Spleen (tissue), 7 donors: Measurements from ENCODE around the gene DISC1.

ENCODE experiments used
- POLR2A ChIP-seq, 3 donors: fragments of 450-650 bp; IDR thresholded peaks; one replicate each; pipeline ENCODE4 v1.5.1; 2017; ENCODE audit warnings: antibody characterized with exemption in 3 of 3, mild to moderate bottlenecking in 1 of 3
- TF ChIP-seq, protein P1 (sequence below), 11 experiments: fragments of 200-600 bp in 7 of 11; fragments of 450-650 bp in 4 of 11; sonication (generic) in 4 of 11; IDR thresholded peaks in 8 of 11; conservative IDR thresholded peaks in 3 of 11; 1 replicate in 7 of 11; 2 replicates in 4 of 11; pipeline versions ENCODE4 v1.4.0 to v1.8.0; 2016 to 2021; ENCODE audit warnings: antibody characterized with exemption in 11 of 11, inconsistent platforms in 4 of 11, mild to moderate bottlenecking in 1 of 11
- donor health status: DM: no; HTN: no; CAD: no; lungs with moderate emphysema.
- donor health status: DM: no; HTN: no; CAD: no.
- donor health status: DM: no; HTN: no; CAD: no.

- TF ChIP-seq, protein P1, sequence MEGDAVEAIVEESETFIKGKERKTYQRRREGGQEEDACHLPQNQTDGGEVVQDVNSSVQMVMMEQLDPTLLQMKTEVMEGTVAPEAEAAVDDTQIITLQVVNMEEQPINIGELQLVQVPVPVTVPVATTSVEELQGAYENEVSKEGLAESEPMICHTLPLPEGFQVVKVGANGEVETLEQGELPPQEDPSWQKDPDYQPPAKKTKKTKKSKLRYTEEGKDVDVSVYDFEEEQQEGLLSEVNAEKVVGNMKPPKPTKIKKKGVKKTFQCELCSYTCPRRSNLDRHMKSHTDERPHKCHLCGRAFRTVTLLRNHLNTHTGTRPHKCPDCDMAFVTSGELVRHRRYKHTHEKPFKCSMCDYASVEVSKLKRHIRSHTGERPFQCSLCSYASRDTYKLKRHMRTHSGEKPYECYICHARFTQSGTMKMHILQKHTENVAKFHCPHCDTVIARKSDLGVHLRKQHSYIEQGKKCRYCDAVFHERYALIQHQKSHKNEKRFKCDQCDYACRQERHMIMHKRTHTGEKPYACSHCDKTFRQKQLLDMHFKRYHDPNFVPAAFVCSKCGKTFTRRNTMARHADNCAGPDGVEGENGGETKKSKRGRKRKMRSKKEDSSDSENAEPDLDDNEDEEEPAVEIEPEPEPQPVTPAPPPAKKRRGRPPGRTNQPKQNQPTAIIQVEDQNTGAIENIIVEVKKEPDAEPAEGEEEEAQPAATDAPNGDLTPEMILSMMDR (IDR thresholded peaks at IDR 0.05 in 8 of 11, conservative IDR thresholded peaks at IDR 0.05 in 3 of 11), result no peak
- TF ChIP-seq POLR2A (IDR thresholded peaks at IDR 0.05), result no peak
These were observed 464.2 kb downstream of the DISC1 start for GRCh38 chr1:232090816-232091215.
